HG02588 (cell line): ENCODE measurements around the gene CBR1.

Experiments
- ATAC-seq: cut with Tn5 transposase; IDR thresholded peaks from one replicate; pipeline ENCODE4 v1.9.1; 2021; ENCODE audit warnings: mild to moderate bottlenecking, moderate library complexity; ENCODE audit not compliant: unreplicated experiment

Gene CBR1

DNA sequence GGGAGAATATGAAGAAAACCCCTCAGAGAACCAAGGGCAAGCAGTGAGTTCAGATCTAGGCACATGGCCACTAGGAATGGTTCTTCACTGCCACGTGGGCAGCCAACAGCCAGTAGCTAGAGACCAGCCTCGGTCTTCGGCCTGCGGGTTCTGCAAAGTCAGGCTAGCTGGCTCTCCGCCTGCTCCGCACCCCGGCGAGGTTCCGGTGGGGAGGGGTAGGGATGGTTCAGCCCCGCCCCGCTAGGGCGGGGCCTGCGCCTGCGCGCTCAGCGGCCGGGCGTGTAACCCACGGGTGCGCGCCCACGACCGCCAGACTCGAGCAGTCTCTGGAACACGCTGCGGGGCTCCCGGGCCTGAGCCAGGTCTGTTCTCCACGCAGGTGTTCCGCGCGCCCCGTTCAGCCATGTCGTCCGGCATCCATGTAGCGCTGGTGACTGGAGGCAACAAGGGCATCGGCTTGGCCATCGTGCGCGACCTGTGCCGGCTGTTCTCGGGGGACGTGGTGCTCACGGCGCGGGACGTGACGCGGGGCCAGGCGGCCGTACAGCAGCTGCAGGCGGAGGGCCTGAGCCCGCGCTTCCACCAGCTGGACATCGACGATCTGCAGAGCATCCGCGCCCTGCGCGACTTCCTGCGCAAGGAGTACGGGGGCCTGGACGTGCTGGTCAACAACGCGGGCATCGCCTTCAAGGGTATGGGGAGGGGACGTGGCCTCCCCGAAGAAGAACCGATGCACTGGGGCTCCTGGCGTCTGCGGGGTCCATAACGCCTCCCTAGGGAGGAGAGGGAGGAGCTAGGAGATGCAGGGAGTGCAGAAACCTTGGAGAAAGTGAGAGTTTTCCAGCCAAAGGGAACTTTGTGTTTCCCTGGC, at the start of gene CBR1:
CBR1 (plus strand) TSS at position 312 of the 871 bp plus-strand sequence; CDS start at position 404, 92 bp downstream.
- ATAC-seq, result peak; percentile 94

DNA sequence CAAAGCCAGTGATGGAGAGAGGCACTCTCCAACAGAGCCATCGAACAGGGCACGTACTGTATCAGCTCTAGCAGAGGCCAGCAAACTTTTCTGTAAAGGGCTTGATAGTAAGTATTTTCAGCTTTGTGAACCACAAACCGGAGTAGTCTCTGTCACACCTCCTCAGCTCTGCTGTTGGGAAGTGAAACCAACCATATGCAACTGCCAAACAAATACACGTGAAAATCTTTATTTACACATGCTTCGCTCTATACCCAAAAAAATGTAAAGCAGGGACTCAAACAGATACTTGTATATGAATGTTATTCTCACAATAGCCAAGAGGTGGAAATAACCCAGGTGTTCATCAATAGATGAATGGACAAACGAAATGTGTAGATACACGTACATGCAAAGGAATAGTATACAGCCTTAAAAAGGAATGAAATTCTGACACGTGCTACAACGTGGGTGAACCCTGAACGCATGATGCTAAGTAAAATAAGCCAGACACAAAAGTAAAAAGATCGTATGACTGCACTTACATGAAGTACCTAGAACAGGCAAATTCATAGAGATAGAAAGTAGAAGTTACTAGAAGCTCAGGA, 48.5 kb upstream of the CBR1 start:
- ATAC-seq, result no peak

DNA sequence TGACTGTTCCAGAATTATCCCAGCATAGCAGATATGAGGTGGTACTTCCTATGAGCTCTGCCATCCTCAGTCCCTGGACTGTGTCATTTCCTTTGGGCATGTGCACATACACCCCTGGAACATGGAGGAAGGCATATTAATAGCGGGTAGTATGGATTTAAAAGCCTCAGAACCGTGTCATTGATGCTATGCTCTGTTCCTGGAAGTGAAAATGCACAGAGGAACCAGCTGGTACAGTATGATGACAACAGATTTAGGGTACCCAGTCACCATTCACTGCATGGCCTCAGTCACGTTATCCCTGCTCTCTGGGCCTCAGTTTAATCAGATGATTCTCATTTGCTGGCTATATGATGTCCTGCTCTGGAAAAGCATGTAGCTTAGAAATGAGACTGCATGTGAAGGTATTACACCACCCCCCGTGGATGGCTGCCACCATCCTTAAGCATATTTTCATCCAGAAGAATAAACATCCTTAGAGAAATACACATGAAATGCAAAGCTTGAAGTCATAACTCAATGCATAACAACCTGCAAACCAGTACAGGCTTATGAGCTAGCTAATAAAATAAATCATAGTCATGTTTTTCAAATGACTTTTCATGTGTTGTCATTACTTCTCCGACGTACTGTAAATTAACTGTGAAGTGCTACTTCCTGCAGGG, 47.3 kb upstream of the CBR1 start:
- ATAC-seq, result no peak

DNA sequence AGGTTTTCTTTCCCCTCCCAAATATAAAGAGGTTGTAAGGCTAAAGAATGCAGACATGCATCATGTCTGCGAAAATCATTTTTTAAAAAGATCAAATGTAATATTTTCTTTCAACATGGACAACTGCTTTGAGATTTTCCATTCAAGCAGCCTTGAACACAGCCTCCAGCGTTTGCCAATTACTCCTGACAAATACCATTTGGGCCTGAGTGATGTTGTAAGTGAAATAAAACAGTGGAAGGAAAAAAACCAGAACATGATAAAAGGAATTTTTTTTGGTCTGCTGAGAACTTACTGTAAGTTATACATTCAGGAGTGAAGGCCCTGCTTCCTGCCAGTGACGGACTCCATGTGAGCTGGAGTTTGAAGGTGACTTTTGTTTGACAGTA, 46.7 kb upstream of the CBR1 start:
- ATAC-seq, result no peak

DNA sequence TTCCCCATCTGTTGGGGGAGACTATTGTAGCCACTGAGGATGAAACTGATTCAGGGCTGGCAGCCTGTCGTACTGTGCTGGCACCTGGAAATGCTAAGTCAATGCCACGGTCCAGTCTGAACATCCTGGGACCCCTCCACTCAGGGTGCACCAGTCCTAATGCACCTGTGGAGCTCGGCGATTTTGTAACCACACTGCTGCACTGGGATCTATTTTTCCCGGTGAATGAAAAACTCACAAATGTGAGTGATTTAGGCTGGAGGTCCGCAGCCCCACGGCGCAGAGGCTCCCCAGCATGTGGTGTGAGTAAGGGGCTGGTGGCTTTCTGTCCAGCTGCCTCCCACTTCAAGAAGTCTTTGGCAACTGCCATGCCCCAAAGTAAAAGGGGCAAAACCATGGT, 45.0 kb upstream of the CBR1 start:
- no peak for ATAC-seq

DNA sequence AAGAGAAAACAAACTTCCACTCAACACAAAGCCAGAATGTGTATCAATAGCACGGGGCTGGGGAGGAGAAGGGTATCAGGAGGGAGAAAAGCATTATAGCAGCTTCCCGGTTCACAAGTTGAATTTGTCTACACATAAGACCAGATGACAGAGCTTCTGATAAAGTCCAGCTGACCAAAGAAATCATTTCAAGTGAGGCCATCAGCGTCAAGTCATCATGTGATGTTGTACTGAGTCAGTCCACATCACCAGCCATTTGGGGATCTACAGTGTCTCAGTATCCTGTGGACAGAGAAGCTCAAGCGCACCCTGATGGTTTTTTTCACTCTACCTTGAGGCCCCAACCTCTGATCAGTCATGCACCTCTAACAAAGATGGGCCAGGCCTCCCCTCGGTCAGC, 42.5 kb upstream of the CBR1 start:
- no peak for ATAC-seq

DNA sequence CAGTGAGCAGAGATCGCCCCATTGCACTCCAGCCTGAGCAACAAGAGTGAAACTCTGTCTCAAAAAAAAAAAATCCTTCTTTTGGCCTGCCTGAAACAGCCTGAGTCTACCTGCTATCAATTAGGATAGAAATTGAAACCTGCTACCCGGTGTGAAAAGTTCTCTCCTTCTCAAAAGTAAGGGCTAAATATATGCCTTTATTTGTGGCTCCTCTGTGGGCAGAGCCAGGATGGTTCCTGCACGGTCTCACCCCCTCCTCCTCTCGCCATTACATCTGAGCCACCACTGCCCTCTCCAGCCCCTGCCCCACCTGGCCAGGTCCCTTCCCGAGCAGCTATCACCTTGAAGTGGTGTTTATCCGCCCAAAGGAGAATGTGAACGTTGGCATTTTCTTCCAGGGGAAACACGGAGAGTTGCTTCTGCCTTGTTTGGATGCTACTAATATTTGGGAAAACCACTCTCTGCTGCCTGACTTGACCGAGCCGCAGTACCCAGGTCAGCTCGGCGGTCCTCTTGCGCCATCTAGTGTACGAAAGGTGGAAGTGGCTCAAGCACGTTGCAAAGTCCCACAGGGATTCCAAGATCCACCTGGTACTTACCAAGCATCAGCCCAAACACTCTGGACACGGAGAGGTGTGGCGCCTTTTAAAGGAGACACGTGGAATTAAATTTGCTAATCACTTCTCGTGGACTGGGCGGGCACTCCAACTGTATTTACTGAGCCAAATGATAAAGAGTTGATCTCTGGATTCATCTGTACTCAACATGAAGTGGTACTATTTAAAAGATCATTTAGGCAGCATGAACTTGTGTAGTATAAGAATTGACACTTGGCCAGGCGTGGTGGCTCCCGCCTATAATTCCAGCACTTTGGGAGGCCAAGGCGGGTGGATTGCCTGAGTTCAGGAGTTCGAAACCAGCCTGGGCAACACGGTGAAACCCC, 41.4 kb upstream of the CBR1 start:
- peak; percentile 50 for ATAC-seq

DNA sequence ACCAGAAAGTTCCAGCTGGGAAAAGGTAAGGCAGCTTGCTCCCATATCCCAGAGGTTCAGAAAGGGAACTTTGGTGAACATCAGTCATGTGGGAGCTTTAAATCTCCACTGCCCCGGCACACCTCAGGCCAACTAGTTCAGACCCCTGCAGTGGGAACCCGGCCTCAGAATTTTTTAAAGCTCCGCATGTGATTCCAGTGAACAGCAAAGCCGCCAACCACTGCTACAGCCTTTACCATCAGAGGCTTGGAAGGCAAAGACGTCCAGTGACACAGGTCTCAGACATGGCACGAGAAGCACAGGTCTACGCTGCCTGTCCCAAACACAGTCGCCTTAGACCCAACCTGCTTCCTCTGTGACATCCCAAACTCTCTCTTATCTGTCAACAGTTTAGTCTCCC, 40.5 kb upstream of the CBR1 start:
- ATAC-seq, result no peak

DNA sequence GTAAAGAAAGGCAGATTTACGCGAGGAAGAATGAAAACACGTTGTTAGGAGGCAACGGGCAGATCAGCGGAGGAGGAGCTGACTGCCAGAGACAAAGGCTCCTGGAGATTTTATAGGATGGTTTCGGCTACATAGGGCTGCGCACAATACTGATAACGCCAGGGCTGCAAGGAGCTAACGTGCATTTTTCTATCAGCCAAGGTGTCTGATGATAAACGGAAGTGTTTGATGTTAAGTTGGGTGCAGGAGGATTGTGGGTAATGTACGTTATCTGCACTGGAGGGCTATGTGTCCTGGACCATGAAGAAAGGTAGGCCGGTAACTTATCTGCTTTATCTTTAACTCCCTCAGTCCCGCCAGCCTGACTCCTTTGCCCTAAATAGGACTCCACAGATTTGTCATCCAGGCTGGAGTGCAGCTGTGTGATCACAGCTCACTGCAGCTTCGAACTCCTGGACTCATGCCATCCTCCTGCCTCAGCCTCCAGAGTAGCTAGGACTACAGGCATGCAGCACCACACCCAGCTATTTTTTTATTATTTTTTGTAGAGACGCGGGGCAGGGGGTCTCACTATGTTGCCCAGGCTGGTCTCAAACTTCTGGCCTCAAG, 39.1 kb upstream of the CBR1 start:
- no peak for ATAC-seq

DNA sequence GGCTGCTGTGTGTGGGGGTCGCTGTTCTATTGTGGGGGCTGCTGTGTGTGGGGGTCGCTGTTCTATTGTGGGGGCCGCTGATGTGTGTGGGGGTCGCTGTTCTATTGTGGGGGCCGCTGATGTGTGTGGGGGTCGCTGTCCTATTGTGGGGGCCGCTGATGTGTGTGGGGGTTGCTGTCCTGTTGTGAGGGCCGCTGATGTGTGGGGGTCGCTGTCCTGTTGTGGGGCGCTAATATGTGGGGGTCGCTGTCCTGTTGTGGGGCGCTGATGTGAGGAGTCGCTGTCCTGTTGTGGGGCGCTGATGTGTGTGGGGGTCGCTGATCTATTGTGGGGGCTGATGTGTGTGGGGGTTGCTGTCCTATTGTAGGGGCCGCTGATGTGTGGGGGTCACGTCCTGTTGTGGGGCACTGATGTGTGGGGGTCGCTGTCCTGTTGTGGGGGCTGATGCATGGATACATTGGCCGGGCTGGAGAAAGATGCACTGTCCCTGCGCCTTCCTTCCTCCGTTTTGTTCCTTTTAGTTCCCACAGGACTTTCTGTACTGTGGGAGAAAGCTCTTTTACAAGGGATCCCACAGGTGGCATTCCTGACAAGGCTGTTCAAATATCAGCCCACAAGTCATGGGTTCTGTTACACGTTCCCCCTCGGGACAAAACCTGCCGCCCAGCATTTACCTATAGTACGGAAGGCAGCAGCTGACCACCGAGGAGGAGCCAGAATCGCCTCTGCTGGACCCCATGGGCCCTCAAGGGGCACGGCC, 37.0 kb upstream of the CBR1 start:
- no peak for ATAC-seq

DNA sequence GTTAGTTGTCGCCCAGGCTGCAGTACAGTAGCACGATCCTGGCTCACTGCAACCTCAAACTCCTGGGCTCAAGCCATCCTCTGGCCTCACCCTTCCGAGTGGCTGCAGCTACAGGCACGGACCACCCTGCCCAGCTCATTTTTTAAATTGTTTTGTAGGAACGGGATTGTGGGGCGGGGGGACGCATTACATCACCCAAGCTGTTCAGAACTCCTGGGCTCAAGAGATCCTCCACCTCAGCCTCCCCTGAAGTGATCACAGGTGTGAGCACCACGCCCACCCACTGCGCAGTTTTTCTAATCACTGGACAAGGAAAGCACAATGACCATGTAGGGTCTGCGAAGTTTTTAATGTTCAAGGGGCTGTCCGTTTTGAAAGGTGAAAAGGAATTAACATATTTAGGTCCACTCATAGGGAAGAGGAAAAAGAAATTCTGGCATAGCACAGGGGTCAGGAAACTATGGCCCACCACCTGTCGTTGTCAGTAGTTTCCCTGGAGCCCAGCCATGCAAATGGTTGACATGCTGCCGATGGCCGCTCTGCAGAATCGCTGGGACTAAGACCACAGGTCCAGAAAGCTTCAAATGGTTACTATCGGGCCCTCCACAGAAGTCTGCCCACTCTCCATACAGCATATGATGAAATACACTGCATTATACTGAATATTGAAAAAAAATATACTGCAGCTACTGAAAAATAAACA, 35.5 kb upstream of the CBR1 start:
- ATAC-seq, result no peak

DNA sequence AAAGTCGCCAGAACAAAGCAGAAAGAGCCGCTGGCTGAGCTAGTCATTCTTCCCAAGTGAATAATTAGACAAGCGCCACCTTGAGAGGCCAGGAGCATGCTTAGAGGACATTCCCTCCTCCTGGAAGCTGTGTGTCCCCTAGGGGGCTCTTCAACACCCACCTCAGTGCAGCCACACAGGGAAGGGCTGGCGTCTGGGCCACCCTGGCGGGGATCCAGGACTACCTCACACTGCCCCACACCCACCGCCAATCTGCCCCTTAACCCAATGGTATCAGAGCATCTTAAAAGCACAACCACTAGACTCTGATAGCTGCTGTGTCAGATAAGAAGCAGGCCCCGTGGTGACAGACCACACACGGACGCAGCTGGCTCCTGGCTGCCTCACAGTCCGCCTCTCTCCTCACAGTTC, 34.4 kb upstream of the CBR1 start:
- no peak for ATAC-seq

DNA sequence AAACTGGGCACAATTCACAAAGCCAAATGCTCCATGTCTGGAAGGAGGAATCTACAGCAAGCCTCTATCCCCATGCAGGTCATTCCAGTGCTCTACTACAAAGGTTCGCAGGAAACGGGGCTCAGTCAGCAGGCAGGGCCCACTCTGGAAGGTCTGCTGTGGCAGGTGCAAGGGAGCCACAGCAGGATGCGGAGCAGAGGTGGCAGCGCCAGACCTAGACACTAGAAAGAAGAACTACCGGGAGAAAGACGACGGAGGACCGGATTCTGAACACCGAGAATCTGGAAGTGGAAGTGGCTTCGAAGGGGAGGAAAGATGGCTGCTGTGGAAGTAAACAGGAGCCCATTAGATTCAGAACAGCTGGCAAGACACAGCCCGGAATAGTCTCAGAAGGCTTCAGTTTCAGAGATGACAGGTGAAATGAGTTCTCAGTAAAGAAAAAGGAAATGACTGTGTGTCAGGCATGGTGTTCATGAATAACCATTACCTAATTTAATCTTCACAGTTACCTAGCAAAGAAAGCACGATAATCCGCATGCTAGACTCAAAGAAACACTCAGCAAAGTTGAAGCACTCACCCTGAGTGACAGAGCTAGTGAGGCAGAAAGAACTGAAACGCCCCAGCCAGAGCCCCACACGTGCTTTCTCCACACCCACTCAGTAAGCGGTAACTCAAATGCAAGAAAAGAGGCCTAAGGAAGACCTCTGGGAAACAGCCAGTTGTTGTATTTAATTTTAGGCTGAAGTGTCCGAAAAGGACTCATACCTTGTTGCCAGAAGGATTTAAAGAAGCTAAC, 30.9 kb upstream of the CBR1 start:
- no peak for ATAC-seq

DNA sequence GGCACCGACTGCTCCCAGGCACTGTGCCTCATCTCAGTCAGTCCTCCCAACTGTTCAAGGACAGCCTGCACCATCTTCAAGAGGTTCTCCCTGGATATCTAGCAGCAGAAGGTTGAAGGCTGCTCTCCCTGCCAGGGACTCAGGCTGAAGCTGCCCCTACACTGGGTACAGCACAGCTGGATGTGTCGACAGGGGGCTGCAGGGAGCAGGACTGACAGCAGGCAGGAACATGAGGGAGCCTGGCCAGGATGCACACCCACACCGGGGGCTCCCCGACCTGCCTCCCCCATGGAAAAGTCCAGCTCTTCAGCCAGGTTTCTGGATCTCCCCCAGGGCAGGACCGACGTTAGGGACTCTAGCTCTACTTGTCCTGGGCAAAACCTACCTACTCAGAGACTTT, 30.0 kb upstream of the CBR1 start:
- no peak for ATAC-seq

DNA sequence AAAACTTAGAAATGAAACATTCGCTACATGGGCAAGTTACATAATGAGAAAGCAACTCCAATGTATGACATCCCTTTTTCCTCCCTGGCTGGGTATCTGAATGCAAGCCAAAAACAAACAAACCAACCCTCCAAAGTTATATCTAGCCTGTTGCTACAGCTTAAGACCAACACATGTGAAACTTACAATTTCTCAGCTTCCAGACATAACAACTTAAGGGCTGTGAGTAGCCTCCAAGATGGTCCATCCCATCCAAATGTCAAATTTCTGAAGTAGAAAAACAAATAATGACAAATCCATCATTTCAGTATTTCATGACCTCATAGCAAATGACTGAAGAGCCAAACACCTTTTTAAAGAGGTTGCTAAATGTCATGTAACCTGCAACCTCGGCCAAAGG, 29.4 kb upstream of the CBR1 start:
- no peak for ATAC-seq

DNA sequence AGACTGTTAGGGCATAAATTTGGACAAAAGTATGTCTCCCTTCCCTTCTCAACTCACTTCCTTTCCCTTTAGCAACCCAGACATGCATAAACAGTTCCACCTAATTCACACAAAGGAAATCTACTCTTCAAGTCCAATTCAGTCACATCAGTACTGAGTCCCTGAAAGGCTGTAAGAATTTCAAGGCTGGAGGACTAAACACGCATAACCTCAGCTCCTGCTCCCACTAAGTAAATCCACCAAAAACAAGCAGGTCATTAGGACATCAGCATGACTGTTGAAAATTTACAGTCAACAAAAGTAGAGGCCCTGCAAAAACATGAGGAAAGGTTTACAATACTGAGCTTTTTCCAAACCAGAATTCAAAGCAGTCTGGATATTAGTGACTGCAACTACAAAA, 27.9 kb upstream of the CBR1 start:
- ATAC-seq, result no peak

DNA sequence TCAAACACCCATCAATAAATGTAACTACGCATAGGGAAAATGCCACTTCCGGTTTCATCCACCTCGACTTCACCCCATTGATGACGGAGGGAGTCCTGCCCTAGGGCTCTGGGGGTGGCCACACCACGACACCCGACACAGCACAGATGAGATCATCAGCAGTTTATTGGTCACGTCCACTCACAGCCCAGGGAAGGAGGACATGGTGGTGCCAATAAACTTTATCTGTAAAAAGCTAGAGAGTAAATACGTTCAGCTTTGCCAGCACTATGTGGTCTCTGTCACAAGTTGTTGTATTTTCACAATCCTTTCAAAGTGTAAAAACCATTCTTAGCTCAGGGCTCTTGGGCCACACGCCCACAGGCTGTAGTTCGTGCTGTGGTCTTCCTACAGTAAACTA, 25.8 kb upstream of the CBR1 start:
- ATAC-seq, result no peak

DNA sequence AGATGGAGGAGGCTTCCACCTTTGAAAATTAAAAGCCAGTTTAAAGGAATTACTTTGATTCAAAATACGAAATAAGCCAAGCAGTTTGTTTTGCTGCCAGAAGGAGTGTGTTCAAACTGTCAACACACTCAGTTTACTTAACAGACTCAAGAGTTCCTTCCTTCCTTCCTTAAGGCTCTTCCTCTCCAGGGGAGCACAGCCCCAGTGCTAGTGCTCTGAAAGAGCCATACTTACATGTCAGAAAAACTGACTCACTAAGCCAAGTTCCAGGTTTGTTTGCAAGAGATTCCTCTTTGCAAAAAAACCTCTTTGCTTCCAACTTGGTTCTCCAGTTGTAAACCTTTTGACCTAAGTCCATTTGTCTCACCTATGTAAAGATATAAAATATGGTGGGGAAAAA, 23.8 kb upstream of the CBR1 start:
- no peak for ATAC-seq
